ENCODE results near the gene DCUN1D4. TPM values are rescaled to one million over a fixed set of nuclear protein-coding genes. Genes with fewer than 3 reads are reported as not detected.

DCUN1D4 gene
- total RNA-seq, 2 experiments from 2014 or later, result 24.4 to 30.4 TPM

DNA sequence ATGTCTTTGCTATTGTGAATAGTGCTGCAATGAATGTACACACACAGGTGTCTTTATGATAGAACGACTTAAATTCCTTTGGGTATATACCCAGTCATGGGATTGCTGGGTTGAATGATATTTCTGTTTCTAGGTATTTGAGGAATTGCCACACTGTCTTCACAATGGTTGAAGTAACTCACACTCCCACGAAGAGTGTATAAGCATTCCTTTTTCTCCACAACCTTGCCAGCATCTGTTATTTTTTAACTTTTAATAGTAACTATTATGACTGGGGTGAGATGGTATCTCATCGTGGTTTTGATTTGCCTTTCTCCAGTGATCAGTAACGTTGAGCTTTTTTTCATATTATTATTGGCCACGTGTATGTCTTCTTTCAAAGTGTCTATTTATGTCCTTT is 17.6 kb upstream of the DCUN1D4 start:
- Histone ChIP-seq H3K79me2 (ENCODE audit: insufficient read depth, low read depth, low read length) (no peaks in the 10 kb centered on the region), H3K4me3 (ENCODE audit: low read depth, low read length, poor library complexity, severe bottlenecking) (no peak overlapping the region), H3K9me3 (ENCODE audit: low read length) (0 out of 2 replicates have a peak, but pooled peaks cover 3% of the 10 kb centered on the region), H3K9me2 (ENCODE audit: insufficient read depth, low read length) (no peaks in the 10 kb centered on the region), H3K4me1 (ENCODE audit: insufficient read depth, low read length, poor library complexity, severe bottlenecking) (no peaks in the 10 kb centered on the region), H3K27ac (ENCODE audit: low read depth, low read length, poor library complexity, severe bottlenecking) (no peak overlapping the region), H3K36me3 (ENCODE audit: insufficient read depth, low read length) (no peaks in the 10 kb centered on the region), H2AFZ (ENCODE audit: low read length) (no peak overlapping the region), H3K4me2 (ENCODE audit: low read length) (no peak overlapping the region), H4K20me1 (ENCODE audit: insufficient read depth, low read length) (no peaks in the 10 kb centered on the region)
- no TSS peak for BruUV-seq (replicated peaks)
- TF ChIP-seq, protein P1, sequence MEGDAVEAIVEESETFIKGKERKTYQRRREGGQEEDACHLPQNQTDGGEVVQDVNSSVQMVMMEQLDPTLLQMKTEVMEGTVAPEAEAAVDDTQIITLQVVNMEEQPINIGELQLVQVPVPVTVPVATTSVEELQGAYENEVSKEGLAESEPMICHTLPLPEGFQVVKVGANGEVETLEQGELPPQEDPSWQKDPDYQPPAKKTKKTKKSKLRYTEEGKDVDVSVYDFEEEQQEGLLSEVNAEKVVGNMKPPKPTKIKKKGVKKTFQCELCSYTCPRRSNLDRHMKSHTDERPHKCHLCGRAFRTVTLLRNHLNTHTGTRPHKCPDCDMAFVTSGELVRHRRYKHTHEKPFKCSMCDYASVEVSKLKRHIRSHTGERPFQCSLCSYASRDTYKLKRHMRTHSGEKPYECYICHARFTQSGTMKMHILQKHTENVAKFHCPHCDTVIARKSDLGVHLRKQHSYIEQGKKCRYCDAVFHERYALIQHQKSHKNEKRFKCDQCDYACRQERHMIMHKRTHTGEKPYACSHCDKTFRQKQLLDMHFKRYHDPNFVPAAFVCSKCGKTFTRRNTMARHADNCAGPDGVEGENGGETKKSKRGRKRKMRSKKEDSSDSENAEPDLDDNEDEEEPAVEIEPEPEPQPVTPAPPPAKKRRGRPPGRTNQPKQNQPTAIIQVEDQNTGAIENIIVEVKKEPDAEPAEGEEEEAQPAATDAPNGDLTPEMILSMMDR (conservative IDR thresholded peaks at IDR 0.05; ENCODE audit: low read length), result no peak
- no peak for TF ChIP-seq EZH2phosphoT487 (IDR thresholded peaks at IDR 0.05; ENCODE audit: borderline replicate concordance, low read depth, low read length)
- no peak for DNase-seq (ENCODE audit: low spot score)
- ChIA-PET POLR2A (no interaction called here), CTCF (ENCODE audit: unreplicated experiment) (no interaction called here)
- intact Hi-C loops (cut with micrococcal nuclease; ENCODE audit: unreplicated experiment), result no loop called here

- no peaks in the 10 kb centered on the region for H3K79me2 ChIP-seq (ENCODE audit: insufficient read depth, low read depth, low read length)
- TF ChIP-seq EZH2phosphoT487 (IDR thresholded peaks at IDR 0.05; ENCODE audit: borderline replicate concordance, low read depth, low read length), result no peak
- TF ChIP-seq, protein P1 (conservative IDR thresholded peaks at IDR 0.05; ENCODE audit: low read length), result no peak
- no peak for DNase-seq (ENCODE audit: low spot score)
- BruUV-seq (replicated peaks), result no TSS peak
- no peaks in the 10 kb centered on the region for H3K9me3 ChIP-seq (ENCODE audit: low read length)
- H3K4me2 ChIP-seq (ENCODE audit: low read length), result no peak overlapping the region
- POLR2A ChIA-PET, result no interaction called here
- H4K20me1 ChIP-seq (ENCODE audit: insufficient read depth, low read length), result no peaks in the 10 kb centered on the region
- no peaks in the 10 kb centered on the region for H3K9me2 ChIP-seq (ENCODE audit: insufficient read depth, low read length)
- H3K27ac ChIP-seq (ENCODE audit: low read depth, low read length, poor library complexity, severe bottlenecking), result no peak overlapping the region
- H2AFZ ChIP-seq (ENCODE audit: low read length), result no peak overlapping the region
- H3K36me3 ChIP-seq (ENCODE audit: insufficient read depth, low read length), result no peaks in the 10 kb centered on the region
- H3K4me3 ChIP-seq (ENCODE audit: low read depth, low read length, poor library complexity, severe bottlenecking), result no peak overlapping the region
- intact Hi-C loops (cut with micrococcal nuclease; ENCODE audit: unreplicated experiment), result loop anchor here (2.0 kb wide), 1 partner anchor 197 kb away; no protein-coding TSS in a partner anchor
- CTCF ChIA-PET (ENCODE audit: unreplicated experiment), result no interaction called here
- no peaks in the 10 kb centered on the region for H3K4me1 ChIP-seq (ENCODE audit: insufficient read depth, low read length, poor library complexity, severe bottlenecking)
These were observed 12.7 kb upstream of the DCUN1D4 start for GRCh38 chr4:51830156-51830720.

- CTCF ChIA-PET (ENCODE audit: unreplicated experiment), result no interaction called here
These were observed 11.8 kb upstream of the DCUN1D4 start for GRCh38 chr4:51831133-51831532.

More at GRCh38 chr4:51831133-51831532, 11.8 kb upstream of the DCUN1D4 start:
- no peaks in the 10 kb centered on the region for H3K36me3 ChIP-seq (ENCODE audit: insufficient read depth, low read length)
- H3K4me2 ChIP-seq (ENCODE audit: low read length), result no peak overlapping the region
- H3K4me3 ChIP-seq (ENCODE audit: low read depth, low read length, poor library complexity, severe bottlenecking), result no peak overlapping the region
- H3K4me1 ChIP-seq (ENCODE audit: insufficient read depth, low read length, poor library complexity, severe bottlenecking), result no peaks in the 10 kb centered on the region
- intact Hi-C loops (cut with micrococcal nuclease; ENCODE audit: unreplicated experiment), result loop anchor here (2.0 kb wide), 1 partner anchor 196 kb away; no protein-coding TSS in a partner anchor
- H4K20me1 ChIP-seq (ENCODE audit: insufficient read depth, low read length), result no peaks in the 10 kb centered on the region
- no peak overlapping the region for H2AFZ ChIP-seq (ENCODE audit: low read length)
- H3K9me2 ChIP-seq (ENCODE audit: insufficient read depth, low read length), result no peaks in the 10 kb centered on the region
- no peaks in the 10 kb centered on the region for H3K9me3 ChIP-seq (ENCODE audit: low read length)
- no peaks in the 10 kb centered on the region for H3K79me2 ChIP-seq (ENCODE audit: insufficient read depth, low read depth, low read length)
- TF ChIP-seq, protein P1 (conservative IDR thresholded peaks at IDR 0.05; ENCODE audit: low read length), result peak; percentile 86
- no peak for TF ChIP-seq EZH2phosphoT487 (IDR thresholded peaks at IDR 0.05; ENCODE audit: borderline replicate concordance, low read depth, low read length)
- peak; percentile 62 for DNase-seq (ENCODE audit: low spot score)
- no TSS peak for BruUV-seq (replicated peaks)
- POLR2A ChIA-PET, result interaction anchor here (0.9 to 1.6 kb wide), 3 partner anchors 10 to 215 kb away, joined by 3 to 6 read pairs (median 4); no protein-coding TSS in a partner anchor
- no peak overlapping the region for H3K27ac ChIP-seq (ENCODE audit: low read depth, low read length, poor library complexity, severe bottlenecking)
